Measurements from ENCODE around the gene ZNF318.
"Not testable (repeated sequence)": the region's sequence is repeated elsewhere in the genome, so short reads cannot be mapped to it uniquely, and the experiment has no call there.

Gene ZNF318, protein sequence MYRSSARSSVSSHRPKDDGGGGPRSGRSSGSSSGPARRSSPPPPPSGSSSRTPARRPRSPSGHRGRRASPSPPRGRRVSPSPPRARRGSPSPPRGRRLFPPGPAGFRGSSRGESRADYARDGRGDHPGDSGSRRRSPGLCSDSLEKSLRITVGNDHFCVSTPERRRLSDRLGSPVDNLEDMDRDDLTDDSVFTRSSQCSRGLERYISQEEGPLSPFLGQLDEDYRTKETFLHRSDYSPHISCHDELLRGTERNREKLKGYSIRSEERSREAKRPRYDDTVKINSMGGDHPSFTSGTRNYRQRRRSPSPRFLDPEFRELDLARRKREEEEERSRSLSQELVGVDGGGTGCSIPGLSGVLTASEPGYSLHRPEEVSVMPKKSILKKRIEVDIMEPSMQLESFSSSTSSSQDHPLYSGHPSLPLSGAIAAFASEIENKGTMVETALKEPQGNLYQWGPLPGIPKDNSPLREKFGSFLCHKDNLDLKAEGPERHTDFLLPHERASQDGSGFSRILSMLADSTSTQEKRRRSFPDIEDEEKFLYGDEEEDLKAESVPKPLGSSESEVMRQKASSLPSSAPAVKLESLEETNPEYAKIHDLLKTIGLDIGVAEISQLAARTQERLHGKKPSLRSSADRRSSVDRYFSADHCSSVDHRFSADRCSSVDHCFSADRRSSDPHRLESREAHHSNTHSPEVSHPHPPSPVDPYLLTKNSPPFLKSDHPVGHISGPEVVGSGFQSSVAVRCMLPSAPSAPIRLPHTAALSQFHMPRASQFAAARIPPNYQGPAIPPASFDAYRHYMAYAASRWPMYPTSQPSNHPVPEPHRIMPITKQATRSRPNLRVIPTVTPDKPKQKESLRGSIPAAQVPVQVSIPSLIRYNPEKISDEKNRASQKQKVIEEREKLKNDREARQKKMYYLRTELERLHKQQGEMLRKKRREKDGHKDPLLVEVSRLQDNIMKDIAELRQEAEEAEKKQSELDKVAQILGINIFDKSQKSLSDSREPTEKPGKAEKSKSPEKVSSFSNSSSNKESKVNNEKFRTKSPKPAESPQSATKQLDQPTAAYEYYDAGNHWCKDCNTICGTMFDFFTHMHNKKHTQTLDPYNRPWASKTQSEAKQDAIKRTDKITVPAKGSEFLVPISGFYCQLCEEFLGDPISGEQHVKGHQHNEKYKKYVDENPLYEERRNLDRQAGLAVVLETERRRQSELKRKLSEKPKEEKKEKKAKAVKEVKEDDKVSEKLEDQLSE (N-terminal part only)

DNA sequence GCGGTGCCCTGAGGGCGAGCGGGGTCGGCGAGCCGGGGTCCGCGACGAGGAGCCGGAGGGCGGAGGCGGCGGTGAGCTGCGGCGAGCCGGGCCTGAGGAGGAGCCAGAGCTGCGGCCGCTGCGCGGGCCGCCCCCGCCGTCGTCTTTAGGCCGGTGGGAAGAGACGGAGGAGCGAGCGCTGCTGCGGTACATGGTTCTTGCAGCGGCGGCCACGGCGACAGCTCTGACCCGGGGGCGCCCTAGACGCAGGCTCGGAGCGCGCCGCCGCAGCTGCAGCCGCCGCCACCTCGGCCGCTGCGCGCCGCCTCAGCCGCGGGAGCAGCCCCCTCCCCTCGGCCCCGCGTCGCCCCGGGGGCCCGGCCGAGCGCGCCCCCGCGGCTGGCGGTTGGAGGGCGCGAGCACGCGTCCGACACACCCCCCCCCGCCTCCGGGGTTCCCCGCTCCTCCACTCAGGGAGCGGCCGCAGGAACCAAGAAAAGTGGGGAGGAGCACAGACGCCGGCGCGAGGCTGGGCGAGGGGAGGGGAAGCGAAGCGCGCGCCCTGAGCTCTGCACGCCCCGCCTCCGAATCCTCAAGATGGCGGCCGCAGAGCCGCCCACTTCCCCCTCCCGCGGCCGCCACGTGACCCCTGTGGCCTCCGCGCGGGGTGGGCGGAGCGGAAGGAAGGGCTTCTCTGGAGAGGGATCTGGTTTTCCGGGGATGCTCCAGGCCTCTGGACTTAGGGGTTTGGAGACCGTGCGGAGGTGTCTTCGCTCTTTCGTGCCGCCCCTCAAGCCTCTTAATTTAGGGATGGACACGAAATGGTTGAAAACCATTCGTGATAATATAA is at the start of gene ZNF318:
Gene ZNF318 (minus strand): TSS at position 474 of the 829 bp plus-strand sequence. CDS start 282 bp downstream, at position 192.
- DNase-seq: peak; percentile 94

DNA sequence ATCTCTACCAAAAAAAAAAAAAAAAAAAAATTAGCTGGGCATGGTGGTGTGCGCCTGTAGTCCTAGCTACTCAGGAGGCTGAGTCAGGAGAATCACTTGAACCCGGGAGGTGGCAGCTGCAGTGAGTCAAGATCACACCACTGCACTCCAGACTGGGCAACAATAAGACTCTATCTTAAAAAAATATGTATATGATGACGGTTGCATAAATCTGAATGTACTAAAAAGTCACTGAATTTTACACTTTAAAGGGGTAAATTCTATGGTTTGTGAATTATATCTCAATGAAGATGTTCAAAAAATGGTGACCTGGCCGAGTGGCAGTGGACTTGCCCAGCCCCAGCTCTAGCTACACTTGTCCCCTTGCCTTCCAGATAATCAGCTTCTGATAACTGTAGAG is 47.5 kb upstream of the ZNF318 start:
- DNase-seq: no peak

- DNase-seq: not testable (repeated sequence)
These were observed 45.8 kb upstream of the ZNF318 start for GRCh38 chr6:43415275-43415674.

GRCh38 chr6:43413002-43413401 is 43.6 kb upstream of the ZNF318 start:
- no peak for DNase-seq

DNA sequence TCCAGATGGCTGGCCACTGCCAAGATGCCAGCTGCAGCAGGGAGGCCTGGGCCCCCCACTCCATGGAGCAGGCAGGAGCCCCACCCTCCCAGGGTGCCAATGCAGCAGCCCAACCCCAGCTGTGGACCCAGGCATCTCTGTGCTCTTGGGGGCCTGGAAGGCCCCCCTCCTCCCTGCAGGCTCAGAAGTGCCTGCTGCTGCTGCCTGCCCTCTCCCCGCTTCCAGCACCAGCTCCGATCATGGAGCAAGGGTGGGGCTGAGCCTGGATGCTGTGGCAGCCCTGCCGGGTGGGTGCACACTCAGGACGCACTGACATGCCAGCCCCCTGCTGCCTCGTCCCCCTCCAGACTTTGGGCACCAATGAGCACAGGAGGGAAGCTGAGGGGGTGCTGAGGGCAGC is 43.1 kb upstream of the ZNF318 start:
- no peak for DNase-seq

GRCh38 chr6:43410776-43411175 is 41.3 kb upstream of the ZNF318 start:
- DNase-seq: not testable (repeated sequence)

- DNase-seq: no peak
These were observed 38.8 kb upstream of the ZNF318 start for GRCh38 chr6:43408259-43408658.

GRCh38 chr6:43407296-43407695 is 37.8 kb upstream of the ZNF318 start:
- DNase-seq: no peak

GRCh38 chr6:43405354-43405753 is 35.9 kb upstream of the ZNF318 start:
- DNase-seq: no peak

DNA sequence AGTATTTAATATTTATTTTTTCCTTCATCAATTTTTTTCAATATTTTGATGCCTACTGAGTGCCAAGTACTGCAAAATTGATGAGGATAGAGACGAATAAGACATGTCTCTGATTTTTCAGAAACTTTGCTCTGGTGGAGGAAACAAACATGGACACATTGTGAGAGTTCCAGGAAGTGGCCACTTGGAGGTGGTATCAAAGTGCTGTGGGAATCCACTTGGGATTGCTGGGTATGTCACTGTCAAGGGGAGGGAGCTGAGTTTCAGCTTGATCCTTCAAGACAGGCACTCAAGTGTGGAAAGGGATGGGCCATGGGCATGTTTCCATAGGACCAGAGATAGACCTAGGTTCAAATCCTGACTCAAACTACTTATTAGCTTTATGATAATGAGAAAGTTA is 33.4 kb upstream of the ZNF318 start:
- no peak for DNase-seq

- DNase-seq: no peak
These were observed 32.3 kb upstream of the ZNF318 start for GRCh38 chr6:43401730-43402129.

GRCh38 chr6:43399932-43400487 is 30.6 kb upstream of the ZNF318 start:
- no peak for DNase-seq

- no peak for DNase-seq
These were observed 27.1 kb upstream of the ZNF318 start for GRCh38 chr6:43396408-43397149.

- DNase-seq: no peak
These were observed 26.3 kb upstream of the ZNF318 start for GRCh38 chr6:43395776-43396175.

GRCh38 chr6:43394982-43395381 is 25.5 kb upstream of the ZNF318 start:
- no peak for DNase-seq

DNA sequence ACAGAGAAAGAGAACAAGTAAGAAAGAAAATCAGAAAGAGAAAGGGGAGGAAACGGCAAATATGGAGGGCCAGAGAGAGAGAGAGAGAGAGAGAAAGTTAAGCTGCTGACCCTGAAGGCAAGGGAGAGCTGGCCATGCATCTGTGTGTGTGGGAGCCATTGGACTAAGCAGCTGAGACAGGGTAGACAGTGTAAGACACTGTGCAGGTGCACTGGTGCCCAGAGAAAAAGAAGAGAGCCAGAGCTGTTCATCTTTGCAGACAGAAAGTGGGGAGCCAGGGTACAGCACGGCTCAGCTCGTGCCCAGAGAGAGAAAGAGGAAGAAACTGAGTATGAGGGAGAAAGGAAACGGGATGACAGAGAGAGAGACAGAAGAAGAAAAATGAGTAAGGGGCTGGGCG is 24.2 kb upstream of the ZNF318 start:
- DNase-seq: no peak

- not testable (repeated sequence) for DNase-seq
These were observed 23.7 kb upstream of the ZNF318 start for GRCh38 chr6:43393133-43393532.

GRCh38 chr6:43391440-43392031 is 22.1 kb upstream of the ZNF318 start:
- DNase-seq: peak; percentile 19

- DNase-seq: not testable (repeated sequence)
These were observed 21.4 kb upstream of the ZNF318 start for GRCh38 chr6:43390753-43391439.

DNA sequence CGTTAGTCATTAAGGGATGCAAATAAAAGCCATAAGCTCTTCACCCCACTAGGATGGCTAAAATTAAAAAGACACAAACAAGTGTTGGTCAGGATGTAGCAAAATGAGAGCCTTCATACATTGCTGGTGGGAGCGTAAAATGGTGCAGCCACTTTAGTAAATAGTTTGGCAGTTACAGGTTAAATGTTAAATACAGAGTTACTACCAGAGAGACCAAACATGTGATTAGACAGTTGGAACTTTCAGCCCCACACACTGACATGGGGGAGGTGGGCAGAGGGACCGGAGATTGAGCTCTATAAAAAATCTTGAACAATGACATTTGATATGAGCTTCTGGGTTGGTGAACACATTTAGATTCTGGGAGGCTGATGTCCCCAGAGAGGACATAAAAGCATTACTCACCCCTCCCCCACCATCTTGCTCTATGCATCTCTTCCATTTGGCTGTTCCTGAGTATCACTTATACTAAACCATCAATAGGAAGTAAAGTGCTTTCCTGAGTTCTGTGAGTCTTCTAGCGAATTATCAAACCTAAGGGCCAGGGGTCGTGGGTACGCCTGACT is 20.4 kb upstream of the ZNF318 start:
- no peak for DNase-seq
